Stimulated activated CD8-positive, alpha-beta memory T cell treated with anti-CD3 and anti-CD28 coated beads, Interleukin-12 subunit alpha, Interleukin-12 subunit beta, amount 100 ng/mL, for 24 hours (primary cell): ENCODE data around the gene CEMIP.

ENCODE experiments used
- DNase-seq: peaks from one replicate; pipeline ENCODE4 v3.0.0-alpha.2; 2020; ENCODE audit errors: extremely low read depth

CEMIP gene

DNA sequence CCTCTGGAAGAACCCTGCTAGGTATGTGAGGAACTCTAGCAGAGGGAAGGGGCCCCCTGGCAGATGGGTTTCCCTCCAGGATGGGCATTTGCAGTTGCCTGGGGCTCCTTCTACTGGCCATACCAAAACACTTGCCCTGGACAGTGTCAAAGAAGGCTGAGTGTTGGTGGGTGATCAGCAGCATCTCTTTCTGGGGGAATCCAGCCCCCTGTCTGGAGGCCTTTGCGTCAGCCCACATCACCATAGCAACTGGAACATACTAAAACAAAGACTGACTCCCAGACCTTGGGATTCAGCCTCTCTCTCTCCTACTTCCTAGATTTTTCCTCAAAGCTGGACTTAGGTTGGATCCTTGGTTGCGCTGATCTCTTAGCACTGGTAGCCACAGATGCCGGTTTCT lies 8.1 kb downstream of the CEMIP start:
- no peak for DNase-seq

DNA sequence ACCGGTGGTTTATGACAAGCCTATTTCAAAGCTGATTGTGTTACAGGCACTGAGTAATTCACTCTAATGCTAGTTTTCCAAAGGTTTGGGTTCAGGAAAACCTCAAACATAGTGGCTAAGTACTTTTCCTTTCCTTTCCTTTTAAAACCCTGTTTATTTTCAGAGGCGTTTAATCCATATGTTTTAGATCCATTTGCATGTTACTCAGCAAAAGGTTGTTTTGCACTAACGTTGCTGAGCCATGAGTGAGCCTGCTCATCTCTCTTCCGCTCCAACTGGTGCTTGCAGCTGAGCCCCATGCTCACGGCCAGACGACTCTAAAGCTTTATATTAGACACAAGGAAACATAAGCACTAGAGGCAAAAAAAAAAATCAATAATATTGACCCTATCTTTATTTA lies 9.4 kb downstream of the CEMIP start:
- no peak for DNase-seq

DNA sequence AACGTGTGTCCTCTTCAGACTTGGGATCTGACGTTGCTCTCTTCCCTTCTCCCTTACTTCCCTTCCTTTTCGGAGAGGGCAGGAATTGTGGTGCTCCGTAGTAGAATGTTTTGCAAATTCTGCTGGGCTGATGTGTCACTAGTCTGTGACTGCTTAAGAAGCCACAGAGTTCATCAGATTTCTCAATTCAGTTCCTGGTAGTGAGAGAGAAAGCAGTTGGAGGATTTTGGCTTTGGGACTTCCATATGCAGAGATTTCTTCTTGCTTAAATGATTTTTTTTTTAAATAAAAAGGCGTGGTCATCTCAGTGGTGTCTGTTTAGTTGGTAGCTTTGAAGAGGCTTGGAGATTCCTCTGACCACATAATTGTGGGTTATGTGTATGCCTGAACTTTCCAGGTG lies 10.1 kb downstream of the CEMIP start:
- DNase-seq: no peak

DNA sequence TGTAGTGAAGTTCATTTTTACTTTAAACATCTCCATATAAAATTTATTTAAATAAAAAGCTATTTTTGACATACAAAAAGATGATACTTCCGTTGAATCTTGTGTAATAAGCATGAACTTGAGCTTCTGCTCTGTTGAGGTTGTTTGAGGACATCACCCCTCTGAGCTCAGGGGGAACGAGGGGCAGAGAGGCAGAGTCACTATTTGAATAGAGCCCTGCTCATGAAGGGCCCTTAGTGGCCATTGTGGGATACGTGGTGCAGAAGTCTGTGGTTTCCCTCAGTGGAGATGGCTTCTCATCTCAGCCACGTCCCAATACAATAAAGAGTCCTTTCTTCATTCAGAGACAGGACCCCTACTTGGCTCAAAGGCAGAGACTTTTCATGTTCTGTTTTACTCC lies 10.6 kb downstream of the CEMIP start:
- DNase-seq: no peak

DNA sequence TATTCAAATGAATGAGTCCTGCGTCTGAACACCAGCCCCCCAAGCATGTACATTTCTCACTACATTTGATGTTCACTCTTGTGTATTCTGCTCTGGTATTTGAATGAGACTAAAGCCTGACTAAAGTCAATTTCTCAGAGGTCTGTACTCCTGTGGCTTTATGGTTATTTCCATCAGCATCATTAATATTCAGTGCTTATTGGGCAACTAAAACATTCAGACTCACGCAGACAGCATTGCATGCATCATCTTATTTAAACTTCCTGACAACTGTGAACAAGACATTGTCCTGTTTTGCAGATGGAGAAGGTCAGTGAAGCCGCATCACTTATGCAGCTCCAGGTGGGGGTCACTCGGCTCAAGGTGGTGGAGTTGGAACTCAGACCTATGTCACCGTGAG lies 11.1 kb downstream of the CEMIP start:
- DNase-seq: no peak

DNA sequence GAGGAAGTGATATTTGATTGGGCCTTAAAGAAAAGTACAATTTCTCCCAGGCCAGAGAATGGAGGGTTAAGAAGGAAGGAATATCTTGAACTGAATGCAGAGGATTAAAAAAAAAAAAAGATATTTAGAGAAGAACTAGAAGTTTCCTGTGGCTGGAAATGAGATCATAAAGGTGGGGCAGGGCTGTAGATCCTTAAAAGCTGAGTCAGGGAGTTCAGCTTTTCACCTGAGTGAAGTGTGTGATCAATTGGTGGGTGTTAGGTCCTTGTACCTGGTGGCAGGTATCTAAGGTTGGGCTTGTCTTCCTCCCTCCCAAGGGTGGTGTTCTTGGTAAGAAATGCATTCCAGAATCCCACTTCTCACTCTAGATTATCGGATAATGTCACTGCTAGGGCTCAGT lies 11.8 kb downstream of the CEMIP start:
- no peak for DNase-seq

DNA sequence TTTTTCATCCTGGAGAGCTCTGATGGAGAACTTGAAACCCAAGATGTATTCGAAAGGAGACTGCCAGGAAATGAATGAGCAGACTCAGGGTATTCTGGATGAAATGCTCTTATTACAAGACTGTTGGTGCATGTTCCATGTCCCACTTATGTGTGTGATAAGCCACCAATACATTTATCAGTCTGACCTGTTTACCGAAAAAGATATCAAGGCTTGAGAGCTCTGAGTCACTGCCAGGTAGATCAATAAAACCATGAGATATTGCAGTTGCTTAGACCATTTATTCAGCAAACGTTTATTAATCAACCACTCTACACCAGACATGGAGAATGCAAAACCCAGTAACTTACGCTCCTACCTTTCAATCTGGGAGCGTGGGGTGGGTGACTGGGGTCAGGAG lies 17.2 kb downstream of the CEMIP start:
- DNase-seq: no peak

DNA sequence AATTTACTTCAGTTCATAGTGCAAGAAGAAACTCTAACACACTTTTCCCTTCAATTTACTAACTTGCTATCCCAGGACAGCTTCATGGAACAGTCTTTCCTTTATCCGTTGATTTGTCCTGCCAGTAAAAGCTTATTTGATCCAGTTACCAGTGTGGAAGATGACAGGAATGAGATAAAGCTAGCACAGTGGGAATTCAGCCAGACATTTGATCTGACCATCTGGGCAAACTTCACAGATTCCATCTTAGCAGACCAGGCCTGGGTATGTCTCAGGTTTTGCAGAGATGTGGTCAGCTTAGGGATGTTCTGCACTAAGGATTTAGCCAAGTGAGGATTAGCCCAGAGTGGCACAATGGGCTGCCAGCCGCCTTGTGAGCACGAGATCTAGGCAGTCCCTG lies 19.7 kb downstream of the CEMIP start:
- DNase-seq: no peak

DNA sequence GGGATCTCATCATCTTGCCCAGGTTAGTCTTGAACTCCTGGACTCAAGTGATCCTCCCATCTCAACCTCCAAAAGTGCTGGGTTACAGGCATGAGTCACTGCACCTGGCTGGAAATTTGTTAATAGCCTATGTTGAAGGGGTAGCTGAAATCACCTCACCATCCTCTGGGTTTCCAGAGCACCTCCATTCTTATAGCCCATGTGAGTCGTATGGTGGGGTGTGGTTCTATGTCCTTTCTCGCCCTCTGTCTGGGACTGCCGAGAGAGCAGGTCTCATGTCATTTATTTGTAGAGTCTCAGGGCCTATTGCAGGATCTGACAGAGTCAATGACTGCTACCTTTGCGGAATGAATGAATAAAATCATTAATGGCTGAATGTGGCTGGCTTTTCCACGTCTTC lies 20.9 kb downstream of the CEMIP start:
- no peak for DNase-seq

DNA sequence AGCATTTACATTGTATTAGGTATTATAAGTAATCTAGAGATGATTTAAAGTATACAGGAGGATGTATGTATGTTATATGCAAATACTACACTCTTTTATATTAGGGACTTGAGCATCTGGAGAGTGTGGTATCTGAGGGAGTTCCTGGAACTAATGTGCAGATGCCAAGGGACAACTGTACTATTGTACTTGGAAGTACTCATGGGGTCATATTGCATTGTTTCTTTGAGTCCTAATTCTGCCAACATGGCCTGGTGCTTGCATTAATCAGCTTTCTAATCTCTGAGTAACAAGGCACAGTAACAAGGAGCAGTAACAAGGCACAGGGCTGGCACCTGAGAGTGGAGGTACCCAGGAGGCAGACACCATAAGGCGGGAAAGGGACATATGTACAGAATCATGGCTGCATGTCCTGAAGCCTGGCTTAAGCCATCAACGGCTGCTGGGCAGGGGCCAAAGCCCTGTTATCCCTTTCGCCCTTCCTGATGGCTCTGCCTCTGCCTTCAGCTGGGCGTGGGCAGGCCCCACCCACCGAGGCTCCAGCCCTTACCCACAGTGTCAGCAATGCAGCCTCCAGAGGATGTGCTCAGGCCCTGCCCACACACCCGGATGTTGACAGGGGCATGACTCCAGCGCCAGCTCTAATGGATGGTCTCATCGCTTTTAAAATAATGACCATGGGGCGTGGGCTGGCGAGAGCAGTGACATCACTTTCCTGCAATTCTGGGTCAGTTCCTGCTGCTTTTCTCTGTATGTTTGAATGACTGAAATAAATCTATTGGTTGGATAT lies 22.9 kb downstream of the CEMIP start:
- no peak for DNase-seq

DNA sequence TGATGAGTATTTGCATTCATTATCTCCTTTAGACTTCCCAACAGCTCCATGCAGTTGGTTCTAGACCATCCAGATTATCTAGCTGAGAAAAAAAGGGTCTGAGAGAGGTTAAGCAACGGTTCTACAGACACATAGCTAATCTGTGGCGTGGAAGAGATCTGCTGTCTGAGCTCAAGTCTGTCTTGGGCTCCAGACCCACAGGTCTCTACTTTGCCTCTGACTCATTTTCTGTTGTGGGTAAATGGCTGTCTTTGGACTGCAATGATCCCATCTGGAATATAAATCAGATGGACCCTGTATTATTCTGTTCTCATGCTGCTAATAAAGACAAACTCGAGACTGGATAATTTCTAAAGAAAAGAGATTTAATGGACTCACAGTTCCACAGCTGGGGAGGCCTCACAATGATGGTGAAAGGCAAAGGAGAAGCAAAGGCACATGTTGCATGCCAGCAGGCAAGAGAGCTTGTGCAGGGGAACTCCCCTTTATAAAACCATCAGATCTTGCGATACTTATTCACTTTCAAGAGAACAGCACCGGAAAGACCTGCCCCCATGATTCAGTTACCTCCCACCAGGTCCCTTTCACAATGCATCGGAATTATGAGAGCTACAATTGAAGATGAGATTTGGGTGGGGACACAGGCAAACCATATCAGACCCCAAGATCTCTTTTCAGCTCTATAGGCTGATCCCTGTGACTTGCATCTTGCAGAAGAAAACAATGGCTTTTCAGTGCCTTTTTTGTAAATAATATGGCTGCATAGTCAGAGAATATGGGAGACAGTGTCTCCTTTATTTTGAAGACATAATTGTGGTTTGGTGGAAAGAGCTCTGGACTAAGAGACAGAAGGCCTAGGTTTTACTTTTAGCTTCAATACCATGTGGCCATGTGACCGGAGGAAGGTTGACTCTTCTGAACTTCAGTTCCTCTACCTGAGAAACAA lies 24.7 kb downstream of the CEMIP start:
- no peak for DNase-seq

DNA sequence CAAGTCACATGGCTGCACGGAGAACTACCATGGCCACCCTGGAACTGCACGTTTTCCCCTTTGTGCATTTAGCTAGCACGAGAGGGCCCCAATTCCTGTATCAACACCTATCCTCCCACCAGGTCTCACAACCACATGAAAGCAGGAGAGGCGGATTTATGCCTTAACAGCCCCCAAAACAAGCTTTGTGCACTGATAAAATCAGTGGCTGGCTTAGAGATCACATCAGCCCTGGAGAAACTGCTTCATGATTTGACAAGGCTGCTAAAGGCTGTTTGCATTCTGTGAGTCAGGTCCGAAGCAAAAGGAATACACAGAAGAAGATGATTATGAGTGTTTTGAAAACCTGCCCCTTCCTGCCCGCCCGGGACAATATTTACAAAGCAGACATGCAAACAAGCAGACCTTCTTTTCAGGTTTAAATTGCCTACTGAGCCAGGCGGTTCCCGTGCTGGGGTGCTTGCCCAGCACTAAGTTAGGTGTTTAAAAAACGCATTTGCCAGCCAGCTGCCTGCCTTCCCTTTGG lies 25.9 kb downstream of the CEMIP start:
- DNase-seq: no peak

DNA sequence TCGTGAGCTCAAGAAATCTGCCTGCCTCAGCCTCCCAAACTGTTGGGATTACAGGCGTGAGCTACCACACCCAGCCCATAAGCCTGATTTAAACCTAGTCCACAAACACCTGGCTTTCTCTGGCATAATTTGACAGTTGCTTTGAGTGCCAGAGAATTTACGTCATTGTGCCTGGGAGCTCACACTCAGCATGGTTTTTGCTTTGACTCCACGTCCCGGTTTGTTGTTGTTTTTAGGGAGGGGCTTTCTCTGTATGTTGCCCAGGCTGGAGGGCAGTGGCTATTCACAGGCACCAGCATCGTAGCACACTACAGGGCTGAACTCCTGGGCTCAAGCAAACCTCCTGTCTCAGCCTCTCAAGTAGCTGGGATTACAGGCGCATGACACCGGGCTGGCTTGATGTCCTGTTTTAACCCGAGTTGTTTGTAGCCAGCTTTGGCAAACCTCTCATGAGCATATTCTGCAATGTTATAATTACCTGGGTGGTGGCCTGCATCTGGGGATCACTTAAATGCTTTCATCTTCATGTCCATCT lies 32.7 kb downstream of the CEMIP start:
- no peak for DNase-seq

DNA sequence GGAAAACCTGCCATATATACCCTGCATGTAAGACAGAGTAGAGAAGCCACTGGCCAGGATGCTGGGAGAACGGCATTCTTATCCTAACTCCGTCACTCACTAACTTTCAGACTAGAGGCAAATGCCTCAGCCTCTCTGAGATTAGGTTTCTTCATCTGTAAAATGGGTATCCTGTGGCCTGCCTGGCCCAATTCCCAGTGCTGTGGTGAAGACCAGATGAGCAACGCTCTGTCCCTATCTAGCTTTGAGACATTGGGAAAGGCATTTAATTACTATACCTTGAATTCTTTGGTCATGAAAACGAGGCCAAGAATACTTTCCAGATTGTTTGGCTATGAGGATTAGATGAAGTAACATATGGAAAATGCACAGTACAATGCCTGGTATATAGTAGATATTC lies 35.9 kb downstream of the CEMIP start:
- DNase-seq: no peak

DNA sequence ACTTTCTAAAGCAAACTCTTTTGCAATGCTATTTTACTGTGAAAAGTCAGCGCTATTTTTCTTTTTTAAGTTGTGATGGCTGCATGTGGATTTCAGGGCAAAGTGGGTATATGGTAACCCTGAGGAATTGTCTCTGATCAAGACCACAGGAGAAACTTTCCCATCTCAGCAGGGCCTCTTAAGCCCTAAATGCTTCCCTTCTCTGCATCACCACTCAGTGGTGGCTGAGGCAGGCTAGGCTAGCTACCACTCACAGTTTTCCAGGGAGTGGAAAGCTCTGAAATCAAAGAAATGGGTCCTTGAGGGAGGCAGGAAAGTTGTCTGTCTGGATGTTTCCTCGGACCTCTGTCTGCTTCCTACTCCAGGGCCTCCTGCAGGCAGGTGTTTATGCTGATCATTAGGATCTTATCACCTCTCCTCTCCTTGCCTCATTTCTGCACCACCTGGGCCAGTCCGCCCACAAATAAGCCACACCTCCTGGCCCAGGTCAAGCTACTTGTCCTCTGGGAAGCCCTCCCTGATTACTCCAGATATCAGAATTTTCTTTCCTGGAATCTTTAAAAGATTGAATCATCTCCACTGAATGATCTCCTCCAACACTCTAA lies 37.0 kb downstream of the CEMIP start:
- no peak for DNase-seq

DNA sequence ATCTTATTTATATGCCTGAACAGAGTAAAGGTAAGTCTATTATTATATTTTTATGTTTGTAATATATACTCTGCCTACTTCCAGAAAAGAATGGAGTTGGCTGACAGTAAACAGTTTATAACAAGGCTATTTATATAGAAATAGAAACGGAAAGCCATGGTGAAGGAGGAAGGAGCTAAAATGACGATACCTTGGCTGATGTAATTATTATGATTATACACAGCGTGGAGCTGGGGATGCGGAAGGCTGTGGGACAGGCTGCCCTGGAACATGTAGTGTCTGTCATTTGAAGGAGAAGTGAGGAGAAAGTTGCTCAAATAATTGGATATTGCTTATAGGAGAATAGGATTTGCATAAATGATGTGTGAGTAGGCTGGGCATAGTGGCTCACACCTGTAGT lies 37.8 kb downstream of the CEMIP start:
- no peak for DNase-seq

DNA sequence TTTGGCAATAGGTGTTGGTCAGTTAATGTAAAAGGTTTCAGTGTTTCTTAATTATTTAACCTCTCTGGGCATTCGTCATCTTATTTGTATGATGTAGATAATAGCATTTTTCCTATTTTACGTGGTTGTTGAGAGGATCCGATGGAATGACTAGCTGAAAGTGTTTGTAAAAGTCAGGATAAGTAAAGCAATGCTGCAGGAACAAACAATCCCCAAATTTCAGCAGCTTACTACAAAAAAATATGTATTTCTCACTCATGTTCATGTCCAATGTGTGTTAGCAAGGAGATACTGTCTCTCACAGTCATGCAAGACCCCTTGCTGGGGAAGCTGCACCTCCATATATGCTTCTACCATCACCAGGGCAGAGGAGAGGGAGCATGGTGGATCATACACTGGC lies 38.7 kb downstream of the CEMIP start:
- no peak for DNase-seq

DNA sequence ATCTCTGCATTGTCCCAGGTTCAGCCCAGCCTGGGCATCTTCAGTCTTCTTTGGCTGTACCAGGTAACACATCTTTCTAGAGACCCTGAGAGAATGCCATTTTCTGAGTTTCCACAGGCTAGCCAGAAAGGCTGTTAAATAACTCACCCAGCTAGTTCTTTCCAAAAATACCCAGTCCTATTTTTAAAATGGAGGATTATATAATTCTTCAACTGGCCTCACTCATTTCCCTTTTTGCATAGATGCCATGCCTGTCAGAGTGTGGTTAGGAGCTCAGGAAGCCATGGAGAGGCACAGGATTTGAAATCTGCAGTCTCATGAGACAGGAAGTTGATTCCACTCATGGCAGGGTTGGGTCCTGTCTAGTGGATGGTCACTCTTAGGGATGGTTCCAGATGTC lies 39.8 kb downstream of the CEMIP start:
- DNase-seq: no peak

DNA sequence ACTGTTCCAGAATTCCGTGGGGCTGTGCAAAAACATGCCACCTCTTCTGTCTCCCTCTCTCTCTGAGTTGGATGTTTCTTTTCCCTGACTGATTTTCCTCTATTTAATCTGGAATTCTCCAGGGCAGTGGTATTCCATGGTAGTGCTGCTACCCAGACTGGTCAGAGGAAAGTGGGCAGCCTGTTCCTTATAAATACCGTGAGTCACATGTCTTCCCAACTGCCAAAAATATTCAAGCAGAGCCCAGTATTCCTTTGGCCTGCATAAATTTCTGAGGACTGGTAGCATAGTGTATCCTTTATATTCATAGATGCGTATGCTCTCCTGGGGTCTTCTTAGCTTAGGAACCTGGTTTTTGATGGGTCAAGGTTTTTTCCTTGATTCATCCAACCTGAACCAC lies 40.9 kb downstream of the CEMIP start:
- DNase-seq: no peak

DNA sequence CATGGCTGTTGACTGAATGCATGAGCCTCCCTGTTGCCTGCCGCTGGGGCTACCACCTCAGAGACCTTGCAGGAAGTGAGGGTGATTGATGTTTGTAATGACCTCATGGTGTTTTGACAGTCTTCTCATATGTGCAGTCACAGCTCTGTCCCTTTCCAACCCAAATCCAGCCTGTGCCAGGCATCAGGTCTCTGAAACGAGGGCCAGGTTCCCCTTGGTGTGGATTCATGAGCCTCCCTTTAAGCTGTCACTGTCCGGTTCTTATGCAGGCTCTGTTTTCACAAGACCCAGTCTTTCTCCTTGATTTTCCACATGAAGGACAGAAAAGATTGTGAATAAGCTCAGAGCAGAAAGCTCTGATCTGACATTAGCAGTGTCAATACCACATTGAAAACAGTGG lies 43.1 kb downstream of the CEMIP start:
- DNase-seq: no peak

DNA sequence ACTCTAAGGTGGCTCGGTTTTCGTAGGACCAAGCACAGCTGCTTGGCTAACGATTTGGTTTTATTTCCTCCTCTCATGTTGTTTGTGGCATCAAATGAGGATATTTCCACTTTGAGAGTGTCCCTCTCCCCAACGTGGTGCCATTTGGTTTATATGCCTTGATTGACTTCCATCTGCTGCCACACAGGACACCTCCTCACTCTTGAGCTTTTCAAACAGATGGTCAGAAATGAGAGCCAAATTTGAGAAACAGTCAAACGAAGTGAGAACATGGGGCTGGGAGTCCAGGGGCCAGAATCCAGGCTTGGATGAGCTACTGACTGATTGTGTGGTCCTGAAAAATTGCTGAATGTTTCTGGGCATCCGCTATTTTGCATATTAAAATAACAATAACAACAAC lies 43.5 kb downstream of the CEMIP start:
- no peak for DNase-seq

DNA sequence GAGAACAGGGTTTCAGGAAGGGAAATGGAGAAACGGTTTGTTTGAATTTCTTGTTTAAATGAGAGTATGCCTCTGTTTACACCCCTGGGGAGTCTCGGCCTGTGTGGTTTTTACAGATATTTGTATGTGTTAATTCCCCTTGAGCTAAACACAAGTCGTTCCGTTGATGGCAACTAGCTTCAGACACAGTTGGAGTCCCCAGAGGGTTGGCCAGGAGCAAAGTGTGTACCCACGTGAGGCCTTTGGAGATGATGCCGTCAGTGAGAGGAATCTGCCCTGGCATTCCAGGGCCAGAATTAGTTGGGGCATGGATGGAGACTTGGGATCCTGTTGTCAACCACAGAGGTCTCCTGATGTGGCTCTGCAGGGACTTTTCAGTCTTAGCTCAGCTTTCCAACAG lies 44.0 kb downstream of the CEMIP start:
- DNase-seq: no peak
